Putamen (tissue), 1 donor: Measurements from ENCODE around the gene TAP1.
"Not testable (repeated sequence)": the region's sequence is repeated elsewhere in the genome, so short reads cannot be mapped to it uniquely, and the experiment has no call there.

ENCODE experiments used
- DNase-seq: peaks from one replicate; pipeline ENCODE4 v3.0.0-alpha.2; 2016; ENCODE audit warnings: low spot score

Gene TAP1

GRCh38 chr6:32853541-32854375, at the start of gene TAP1, which contains the start of gene PSMB9:
TAP1 (minus strand) TSS chr6:32853704; CDS start chr6:32853636, 68 bp downstream.
PSMB9 (plus strand) TSS chr6:32854192; CDS start chr6:32854230, 38 bp downstream.
- peak; percentile 95 for DNase-seq

- no peak for DNase-seq
Measured at GRCh38 chr6:32895006-32895345, 41.5 kb upstream of the TAP1 start.

- peak; percentile 93 for DNase-seq
Measured at GRCh38 chr6:32894085-32895005, 40.8 kb upstream of the TAP1 start.

GRCh38 chr6:32890831-32891230, 37.3 kb upstream of the TAP1 start:
- no peak for DNase-seq

- DNase-seq: no peak
Measured at GRCh38 chr6:32889533-32889932, 36.0 kb upstream of the TAP1 start.

- DNase-seq: no peak
Measured at GRCh38 chr6:32888576-32888975, 35.1 kb upstream of the TAP1 start.

- DNase-seq: no peak
Measured at GRCh38 chr6:32887616-32888015, 34.1 kb upstream of the TAP1 start.

- no peak for DNase-seq
Measured at GRCh38 chr6:32886681-32887383, 33.3 kb upstream of the TAP1 start.

GRCh38 chr6:32885698-32886286, 32.3 kb upstream of the TAP1 start:
- DNase-seq: peak; percentile 61

- DNase-seq: no peak
Measured at GRCh38 chr6:32883789-32884188, 30.3 kb upstream of the TAP1 start.

GRCh38 chr6:32882879-32883250, 29.4 kb upstream of the TAP1 start:
- DNase-seq: no peak

GRCh38 chr6:32880962-32881361, 27.5 kb upstream of the TAP1 start:
- DNase-seq: not testable (repeated sequence)

- DNase-seq: no peak
Measured at GRCh38 chr6:32879691-32880090, 26.2 kb upstream of the TAP1 start.

GRCh38 chr6:32876603-32877002, 23.1 kb upstream of the TAP1 start:
- no peak for DNase-seq

GRCh38 chr6:32873947-32874346, 20.4 kb upstream of the TAP1 start:
- not testable (repeated sequence) for DNase-seq

GRCh38 chr6:32868257-32868788, 14.8 kb upstream of the TAP1 start:
- peak; percentile 78 for DNase-seq

GRCh38 chr6:32867554-32868256, 14.2 kb upstream of the TAP1 start:
- DNase-seq: no peak

- no peak for DNase-seq
Measured at GRCh38 chr6:32867022-32867477, 13.5 kb upstream of the TAP1 start.

- DNase-seq: no peak
Measured at GRCh38 chr6:32865724-32866443, 12.4 kb upstream of the TAP1 start.

- DNase-seq: no peak
Measured at GRCh38 chr6:32862725-32863124, 9.2 kb upstream of the TAP1 start.
